ENCODE results near the gene THPO. TPM values are rescaled to one million over a fixed set of nuclear protein-coding genes. Genes with fewer than 3 reads are reported as not detected.

THPO gene
- polyA plus RNA-seq, 1 donor from 2014 or later: 0.59 TPM

GRCh38 chr3:184357248-184358123 lies 20.5 kb downstream of the THPO start:
- no peak overlapping the region for H3K27ac ChIP-seq (ENCODE audit: low read length)
- no peaks in the 10 kb centered on the region for H3K9me3 ChIP-seq (ENCODE audit: low read length)
- no peak overlapping the region for H3K9ac ChIP-seq (ENCODE audit: low read length)
- H3F3A ChIP-seq (ENCODE audit: insufficient read depth, low read length, poor library complexity, severe bottlenecking): no peaks in the 10 kb centered on the region
- no peak overlapping the region for H3K4me3 ChIP-seq (ENCODE audit: low read length)
- H3K79me2 ChIP-seq (replicated peaks; ENCODE audit: insufficient read depth, low read length): peaks cover 8% of the 10 kb centered on the region
- H4K20me1 ChIP-seq (ENCODE audit: insufficient read depth): no peaks in the 10 kb centered on the region
- no peaks in the 10 kb centered on the region for H3K9me2 ChIP-seq (ENCODE audit: insufficient read depth, low read length)
- no peaks in the 10 kb centered on the region for H3K27me3 ChIP-seq (ENCODE audit: insufficient read depth, low read depth, low read length)
- H3K4me2 ChIP-seq (ENCODE audit: low read length): no peak overlapping the region
- H3K36me3 ChIP-seq (ENCODE audit: insufficient read depth, low read length): no peaks in the 10 kb centered on the region
- no peak for TF ChIP-seq SMC3 (conservative IDR thresholded peaks at IDR 0.05; ENCODE audit: poor library complexity)
- no peak for TF ChIP-seq EP300 (conservative IDR thresholded peaks at IDR 0.05; ENCODE audit: poor library complexity, severe bottlenecking)
- TF ChIP-seq CTCF (IDR thresholded peaks at IDR 0.05; ENCODE audit: poor library complexity, severe bottlenecking): no peak
- TF ChIP-seq MXI1 (conservative IDR thresholded peaks at IDR 0.05; ENCODE audit: poor library complexity, severe bottlenecking): no peak
- TF ChIP-seq EZH2 (IDR thresholded peaks at IDR 0.05; ENCODE audit: borderline replicate concordance, insufficient read depth, low read length, poor library complexity, severe bottlenecking): no peak
- TF ChIP-seq POLR2AphosphoS5 (IDR thresholded peaks at IDR 0.05): no peak
- no peak for TF ChIP-seq REST (IDR thresholded peaks at IDR 0.05; ENCODE audit: borderline replicate concordance)
- no peak for TF ChIP-seq TAF1 (IDR thresholded peaks at IDR 0.05; ENCODE audit: low read depth)
- no peak for TF ChIP-seq RAD21 (conservative IDR thresholded peaks at IDR 0.05)
- no peak overlapping the region for H2AFZ ChIP-seq (ENCODE audit: low read depth, low read length)

DNA sequence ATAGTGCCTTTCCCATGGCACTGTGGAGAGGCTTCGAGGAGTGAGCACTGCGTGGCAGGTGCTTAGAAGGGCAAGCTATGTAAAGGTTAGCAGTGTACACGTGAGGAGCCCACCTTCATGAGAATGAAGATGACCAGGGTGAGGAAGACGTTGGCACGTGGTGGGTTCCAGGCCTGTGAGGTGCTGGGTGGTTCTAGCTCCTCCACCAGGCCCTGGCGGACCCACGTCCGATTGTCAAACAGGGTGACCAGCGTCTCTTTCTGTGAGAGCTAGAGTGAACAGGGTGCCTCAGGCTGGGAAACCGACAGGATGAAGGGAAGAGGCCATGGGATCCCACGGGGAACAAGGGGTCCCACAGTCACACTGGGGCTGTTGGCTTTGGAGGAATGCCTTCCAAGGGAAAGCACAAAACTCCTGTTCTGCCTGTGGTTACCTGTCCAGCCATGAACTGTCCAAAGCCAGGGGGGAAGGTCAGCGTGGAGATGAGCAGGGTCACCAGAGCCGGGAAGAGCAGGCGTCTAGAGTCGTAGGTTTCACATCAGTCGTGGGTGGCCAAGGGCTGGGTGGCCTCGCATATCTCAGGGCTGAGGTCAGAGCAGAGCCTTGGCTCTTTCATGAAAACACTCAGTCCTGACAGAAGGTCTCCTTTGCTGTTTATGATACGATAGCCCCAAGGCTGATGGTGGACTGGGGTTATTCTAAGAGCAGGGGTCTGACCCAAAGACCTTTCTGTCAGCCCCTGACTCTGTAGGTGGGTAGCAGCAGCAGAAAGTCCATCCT lies 22.6 kb downstream of the THPO start:
- no peaks in the 10 kb centered on the region for H3F3A ChIP-seq (ENCODE audit: insufficient read depth, low read length, poor library complexity, severe bottlenecking)
- H3K79me2 ChIP-seq (replicated peaks; ENCODE audit: insufficient read depth, low read length): peaks cover under 1% of the 10 kb centered on the region
- H3K36me3 ChIP-seq (ENCODE audit: insufficient read depth, low read length): no peaks in the 10 kb centered on the region
- TF ChIP-seq RAD21 (conservative IDR thresholded peaks at IDR 0.05) (no peak), CTCF (IDR thresholded peaks at IDR 0.05; ENCODE audit: poor library complexity, severe bottlenecking) (no peak), SMC3 (conservative IDR thresholded peaks at IDR 0.05; ENCODE audit: poor library complexity) (no peak), TAF1 (IDR thresholded peaks at IDR 0.05; ENCODE audit: low read depth) (no peak), EZH2 (IDR thresholded peaks at IDR 0.05; ENCODE audit: borderline replicate concordance, insufficient read depth, low read length, poor library complexity, severe bottlenecking) (no peak), MXI1 (conservative IDR thresholded peaks at IDR 0.05; ENCODE audit: poor library complexity, severe bottlenecking) (no peak), EP300 (conservative IDR thresholded peaks at IDR 0.05; ENCODE audit: poor library complexity, severe bottlenecking) (no peak), REST (IDR thresholded peaks at IDR 0.05; ENCODE audit: borderline replicate concordance) (no peak), POLR2AphosphoS5 (IDR thresholded peaks at IDR 0.05) (no peak)
- H3K9me2 ChIP-seq (ENCODE audit: insufficient read depth, low read length): no peaks in the 10 kb centered on the region
- H3K4me3 ChIP-seq (ENCODE audit: low read length): no peak overlapping the region
- H3K9me3 ChIP-seq (ENCODE audit: low read length): no peaks in the 10 kb centered on the region
- H4K20me1 ChIP-seq (ENCODE audit: insufficient read depth): no peaks in the 10 kb centered on the region
- no peaks in the 10 kb centered on the region for H3K27me3 ChIP-seq (ENCODE audit: insufficient read depth, low read depth, low read length)
- no peak overlapping the region for H2AFZ ChIP-seq (ENCODE audit: low read depth, low read length)
- H3K9ac ChIP-seq (ENCODE audit: low read length): no peak overlapping the region
- no peak overlapping the region for H3K27ac ChIP-seq (ENCODE audit: low read length)
- H3K4me2 ChIP-seq (ENCODE audit: low read length): no peak overlapping the region
